Motor neuron (in vitro differentiated cells): ENCODE results near the gene MAP1S. TPM values are rescaled to one million over a fixed set of nuclear protein-coding genes. Genes with fewer than 3 reads are reported as not detected.
A peak's percentile ranks its signal among the peaks of the same experiment; 100 is the strongest.
"Not testable (repeated sequence)": the region's sequence is repeated elsewhere in the genome, so short reads cannot be mapped to it uniquely, and the experiment has no call there.

Experiments
- ATAC-seq, 8 experiments: fragments of 200-7000 bp; cut with Tn5 transposase; replicated peaks in 6 of 8; 2 replicates each; pipeline ENCODE4 v1.8.0; 2021; ENCODE audit warnings: mild to moderate bottlenecking in 8 of 8, moderate library complexity in 8 of 8
- H3K27ac ChIP-seq, 2 donors: fragments of 250-450 bp; sonication (Bioruptor Pico); 2 replicates each; pipeline ENCODE4 v1.9.0; 2021; ENCODE audit warnings: antibody characterized with exemption in 2 of 2, mild to moderate bottlenecking in 2 of 2, moderate library complexity in 1 of 2
- H3K4me1 ChIP-seq, 2 donors: fragments of 250-450 bp; sonication (Bioruptor Pico); replicated peaks in 1 of 2; 2 replicates each; pipeline ENCODE4 v1.6.1; 2021; ENCODE audit warnings: antibody characterized with exemption in 2 of 2, mild to moderate bottlenecking in 2 of 2, moderate library complexity in 1 of 2
- H3K4me3 ChIP-seq, 5 donors: fragments of 250-450 bp; sonication (Bioruptor Pico); 2 replicates each; pipeline ENCODE4 v1.9.0; 2021; ENCODE audit warnings: antibody characterized with exemption in 5 of 5, mild to moderate bottlenecking in 5 of 5, moderate library complexity in 4 of 5
- WGBS, 10 experiments: fragments of 450-650 bp; shearing (Covaris generic); methylation state at CpG; one replicate each; pipeline ENCODE4 v1.0.0; 2022; 5-methylcytosine and 5-hydroxymethylcytosine counted together
- in situ Hi-C, 9 experiments: fragments of 400-800 bp; cut with MboI; loops; one replicate each; pipeline ENCODE4 v1.15.0; 2021; ENCODE audit warnings: low sequenced_read_pairs in 9 of 9, low pct_unique_long_range_greater_than_20kb in 2 of 9; ENCODE audit not compliant: unreplicated experiment in 9 of 9
- total RNA-seq, 8 experiments: library from RNA; unstranded; fragments of 300-600 nt; gene quantifications; 2 replicates each; pipeline versions ENCODE4 v1.2.3 to v1.2.4, GENCODE V29; 2022

MAP1S gene
- total RNA-seq, 8 experiments from 2014 or later, result 11.2 to 49.8 (median 26.8) TPM

DNA sequence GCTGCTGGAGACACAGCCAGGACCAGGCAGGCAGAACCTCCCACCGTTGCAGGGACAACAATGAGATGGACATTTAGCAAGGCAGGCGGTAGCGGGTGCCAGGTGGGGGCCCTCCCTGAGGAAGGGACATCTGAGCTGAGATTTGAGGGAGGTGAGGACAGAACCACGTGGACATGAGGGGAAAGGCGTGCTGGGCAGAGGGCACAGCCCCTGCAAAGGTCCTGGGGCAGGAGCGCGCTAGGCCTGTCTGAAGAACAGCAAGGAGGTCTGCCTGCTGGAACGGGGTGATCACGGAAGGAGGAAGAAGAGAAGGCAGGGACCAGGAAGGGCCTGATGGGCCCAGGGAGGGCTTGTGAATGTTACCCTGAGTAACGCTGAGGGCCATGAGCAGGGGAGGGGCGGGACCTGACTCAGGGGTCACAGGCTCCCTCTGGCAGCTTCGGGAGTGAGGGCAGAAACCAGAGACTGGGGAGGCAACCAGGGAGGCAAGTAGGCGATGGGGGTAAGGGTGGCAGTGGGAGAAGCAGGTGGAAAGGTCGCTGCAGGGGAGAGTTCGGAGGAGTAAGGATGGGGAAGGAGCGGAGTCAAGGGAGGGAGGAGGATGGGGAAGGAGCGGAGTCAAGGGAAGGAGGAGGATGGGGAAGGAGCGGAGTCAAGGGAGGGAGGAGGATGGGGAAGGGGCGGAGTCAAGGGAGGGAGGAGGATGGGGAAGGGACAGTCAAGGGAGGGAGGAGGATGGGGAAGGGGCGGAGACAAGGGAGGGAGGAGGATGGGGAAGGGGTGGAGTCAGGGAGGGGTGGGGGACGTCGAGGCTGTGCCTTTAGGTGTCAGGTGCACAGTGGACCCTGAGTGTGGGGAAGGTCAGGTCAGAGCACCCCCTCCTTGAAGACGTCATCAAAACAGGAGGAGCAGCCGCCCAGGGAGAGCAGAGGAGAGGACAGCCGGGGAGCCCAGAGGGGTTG, 60.0 kb downstream of the MAP1S start:
- in situ Hi-C loops, result loop anchor here in 1 of 9 experiments (10.0 kb wide), 2 partner anchors 74 to 76 kb away; partner anchors contain the start of gene RPL18A
- H3K4me1 ChIP-seq, result peaks cover 11 to 13% of the 10 kb centered on the region in 2 donors
- ATAC-seq, result peak; percentile 5 to 54 (median 39)
- H3K4me3 ChIP-seq, result peak overlapping the region in 1 of 5 donors; percentile 19
- H3K27ac ChIP-seq, result peak overlapping the region; percentile 26 to 77
- 16 to 83% (median 46%) methylated on average over 1 to 5 of the region's 25 CpGs; no CpG with 5 or more reads in 6 of the 10 experiments for WGBS, 10 experiments

DNA sequence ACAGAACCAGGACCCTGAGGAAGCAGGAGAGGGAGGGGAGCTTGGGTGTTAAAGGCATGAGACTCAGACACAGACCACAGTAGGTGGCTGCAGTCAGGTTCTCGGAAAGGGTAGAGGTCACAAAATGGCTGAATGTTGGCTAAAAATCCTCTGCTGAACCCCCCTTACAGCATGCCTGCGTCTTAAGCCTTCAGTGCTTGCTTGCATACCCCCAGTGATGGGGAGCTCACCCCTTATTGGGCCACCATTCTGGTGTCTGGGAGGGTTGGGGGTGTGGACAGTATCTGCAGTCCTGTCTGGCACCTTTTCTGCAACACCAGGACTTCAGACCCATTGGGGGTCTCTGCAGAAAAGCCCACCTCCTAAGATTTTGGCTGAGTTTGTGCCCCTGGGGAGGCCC, 61.5 kb downstream of the MAP1S start:
- WGBS, 10 experiments, result 100% methylated on average over 1 to 2 of the region's 2 CpGs; no CpG with 5 or more reads in 8 of the 10 experiments
- in situ Hi-C loops, result no loop called here
- no peak for ATAC-seq

DNA sequence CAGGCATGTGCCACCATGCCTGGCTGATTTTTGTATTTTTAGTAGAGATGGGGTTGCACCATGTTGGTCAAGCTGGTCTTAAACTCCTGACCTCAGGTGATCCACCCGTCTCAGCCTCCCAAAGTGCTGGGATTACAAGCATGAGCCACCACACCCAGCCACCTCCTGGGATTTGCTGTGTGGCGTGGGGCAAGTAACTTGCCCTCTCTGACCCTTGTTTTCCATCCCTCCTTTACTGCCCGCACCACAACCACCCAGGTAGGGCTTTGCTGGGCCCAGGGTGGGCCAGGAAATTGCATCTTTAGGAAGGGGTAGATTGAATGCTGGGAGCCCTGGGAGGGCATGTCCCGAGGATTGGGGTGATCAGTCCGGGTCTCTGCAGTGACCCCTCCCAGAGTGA, 64.4 kb downstream of the MAP1S start:
- ATAC-seq, H3K27ac ChIP-seq, H3K4me3 ChIP-seq, in situ Hi-C loops, H3K4me1 ChIP-seq: not testable (repeated sequence)
- WGBS, 10 experiments, result 100% methylated on average over 1 of the region's 5 CpGs; no CpG with 5 or more reads in 9 of the 10 experiments

More for the DNA sequence above, 61.5 kb downstream of the MAP1S start:
- Histone ChIP-seq H3K4me1 (peaks cover 11 to 13% of the 10 kb centered on the region in 2 donors), H3K4me3 (no peak overlapping the region), H3K27ac (no peak overlapping the region)

Other genes starting within 250 kb of the MAP1S start
- 10 to 100 TPM in 5 of 8 experiments, 1 to 10 TPM in 3; 6.5 to 30.5 (median 10.5) TPM for gene SLC27A1, start 249.0 kb upstream of the MAP1S start, total RNA-seq
- gene PGLS, start 207.8 kb upstream of the MAP1S start, total RNA-seq, result 10 to 100 TPM; 42.0 to 83.7 (median 60.5) TPM
- gene COLGALT1, start 163.8 kb upstream of the MAP1S start, total RNA-seq, result 100 to 1,000 TPM in 1 of 8 experiments, 10 to 100 TPM in 7; 19.7 to 101 (median 31.0) TPM
- 10 to 100 TPM in 5 of 8 experiments, 1 to 10 TPM in 3; 1.4 to 27.6 (median 18.3) TPM for gene UNC13A, start 31.1 kb upstream of the MAP1S start, total RNA-seq
- 10 to 100 TPM in 5 of 8 experiments, 1 to 10 TPM in 3; 2.7 to 16.8 (median 11.9) TPM for gene FCHO1, start 32.0 kb downstream of the MAP1S start, total RNA-seq
- gene B3GNT3, start 75.7 kb downstream of the MAP1S start, total RNA-seq, result 1 to 10 TPM in 4 of 8 experiments, under 1 TPM in 2, not detected in 2; 0.09 to 2.7 (median 1.2) TPM
- gene INSL3, start 102.0 kb downstream of the MAP1S start, total RNA-seq, result 1 to 10 TPM in 1 of 8 experiments, under 1 TPM in 3, not detected in 4; 0.38 to 1.6 (median 0.55) TPM
- gene JAK3, start 128.5 kb downstream of the MAP1S start, total RNA-seq, result 1 to 10 TPM; 1.2 to 9.8 (median 2.8) TPM
- gene RPL18A, start 140.4 kb downstream of the MAP1S start, total RNA-seq, result 1,000 to 10,000 TPM; 1,644 to 3,505 (median 2,481) TPM
- gene SLC5A5, start 152.5 kb downstream of the MAP1S start, total RNA-seq, result 1 to 10 TPM in 2 of 8 experiments, under 1 TPM in 4, not detected in 2; 0.05 to 4.2 (median 0.36) TPM
- 100 to 1,000 TPM in 1 of 8 experiments, 10 to 100 TPM in 7; 39.0 to 116 (median 63.1) TPM for gene CCDC124, start 213.5 kb downstream of the MAP1S start, total RNA-seq
- gene KCNN1, start 247.6 kb downstream of the MAP1S start, total RNA-seq, result 10 to 100 TPM in 4 of 8 experiments, 1 to 10 TPM in 1, under 1 TPM in 3; 0.10 to 22.3 (median 8.8) TPM